RWPE2 (cell line): ENCODE data around the gene EPN1.

Experiments
- ATAC-seq: fragments of 200-7000 bp; cut with Tn5 transposase; 3 replicates; pipeline ENCODE4 v1.9.1; 2021; ENCODE audit warnings: low read depth
- DNase-seq: peaks from one replicate; pipeline ENCODE4 v3.0.0-alpha.2; 2020; ENCODE audit warnings: low spot score
- H3K27ac ChIP-seq: fragments of 450-650 bp; 2 replicates; pipeline ENCODE4 v1.5.1; 2017; ENCODE audit warnings: mild to moderate bottlenecking; ENCODE audit not compliant: poor library complexity, severe bottlenecking
- H3K27me3 ChIP-seq: fragments of 250-450 bp; sonication (Bioruptor Pico); 2 replicates; pipeline ENCODE4 v1.5.1; 2021; ENCODE audit warnings: mild to moderate bottlenecking, moderate library complexity; ENCODE audit not compliant: insufficient read depth, poor library complexity, severe bottlenecking
- H3K36me3 ChIP-seq: fragments of 250-450 bp; sonication (Bioruptor Pico); 2 replicates; pipeline ENCODE4 v1.5.1; 2020; ENCODE audit warnings: low read depth, mild to moderate bottlenecking, moderate library complexity
- H3K4me1 ChIP-seq: fragments of 250-450 bp; sonication (Bioruptor Pico); 2 replicates; pipeline ENCODE4 v1.5.1; 2021; ENCODE audit warnings: mild to moderate bottlenecking, moderate library complexity; ENCODE audit not compliant: insufficient read depth, poor library complexity, severe bottlenecking
- H3K4me3 ChIP-seq: fragments of 250-450 bp; sonication (Bioruptor Pico); 2 replicates; pipeline ENCODE4 v1.5.1; 2021; ENCODE audit warnings: mild to moderate bottlenecking, moderate library complexity; ENCODE audit not compliant: severe bottlenecking
- H3K9me3 ChIP-seq: fragments of 250-450 bp; sonication (Bioruptor Pico); 2 replicates; pipeline ENCODE4 v1.5.1; 2021; ENCODE audit warnings: mild to moderate bottlenecking, moderate library complexity; ENCODE audit not compliant: severe bottlenecking
- CTCF ChIP-seq: fragments of 450-650 bp; IDR thresholded peaks from one replicate; pipeline ENCODE4 v1.5.1; 2017; ENCODE audit warnings: mild to moderate bottlenecking, moderate library complexity; ENCODE audit not compliant: poor library complexity, severe bottlenecking

The EPN1 gene

GRCh38 chr19:55640577-55641425 lies 34.2 kb upstream of the EPN1 start, which contains the start of gene ZNF580:
TSS of gene ZNF580 (plus strand) at chr19:55641002. CDS start at chr19:55642509, 1,507 bp downstream.
- Histone ChIP-seq H3K4me3 (peak within 1 kb of the TSS; percentile 47), H3K4me1 (peaks cover 4% of the 10 kb centered on the region), H3K9me3 (no peaks in the 10 kb centered on the region), H3K36me3 (peaks cover 16% of the 10 kb centered on the region), H3K27me3 (no peaks in the 10 kb centered on the region), H3K27ac (peak within 1 kb of the TSS; percentile 89)
- no peak for DNase-seq
- TF ChIP-seq CTCF: no peak
- ATAC-seq: peak; percentile 49

GRCh38 chr19:55641426-55642152 lies 33.4 kb upstream of the EPN1 start:
- TF ChIP-seq CTCF: no peak
- Histone ChIP-seq H3K36me3 (peaks cover 17% of the 10 kb centered on the region), H3K4me1 (no peaks in the 10 kb centered on the region), H3K9me3 (no peaks in the 10 kb centered on the region), H3K27ac (peak overlapping the region; percentile 89), H3K4me3 (peak overlapping the region; percentile 47), H3K27me3 (no peaks in the 10 kb centered on the region)
- ATAC-seq: peak; percentile 19
- DNase-seq: no peak

GRCh38 chr19:55642153-55643002 lies 32.6 kb upstream of the EPN1 start:
- Histone ChIP-seq H3K36me3 (peaks cover 21% of the 10 kb centered on the region), H3K27me3 (no peaks in the 10 kb centered on the region), H3K27ac (peak overlapping the region; percentile 89), H3K4me1 (no peaks in the 10 kb centered on the region), H3K4me3 (peak overlapping the region; percentile 47), H3K9me3 (no peaks in the 10 kb centered on the region)
- no peak for TF ChIP-seq CTCF
- ATAC-seq: peak; percentile 8; the same call in 1 of the 3 replicates
- no peak for DNase-seq

- Histone ChIP-seq H3K27me3 (no peaks in the 10 kb centered on the region), H3K27ac (peak within 1 kb of the TSS; percentile 89), H3K4me1 (no peaks in the 10 kb centered on the region), H3K36me3 (peaks cover 21% of the 10 kb centered on the region), H3K4me3 (peak within 1 kb of the TSS; percentile 47), H3K9me3 (no peaks in the 10 kb centered on the region)
- TF ChIP-seq CTCF: no peak
- ATAC-seq (peak; percentile 47), DNase-seq (no peak)
These were observed 31.8 kb upstream of the EPN1 start, which contains the start of gene ZNF581 for GRCh38 chr19:55643003-55643886. TSS of gene ZNF581 (plus strand) at chr19:55643649. CDS start at chr19:55644572, 923 bp downstream.
